HCT116 (cell line): ENCODE data around the gene GRM4. TPM values are rescaled to one million over a fixed set of nuclear protein-coding genes. Genes with fewer than 3 reads are reported as not detected.

Source experiments
- ATAC-seq: fragments of 200-7000 bp; cut with Tn5 transposase; 2 replicates; pipeline ENCODE4 v1.9.1; 2020; ENCODE audit warnings: mild to moderate bottlenecking, moderate library complexity
- BruUV-seq: library from RNA; stranded (reverse); fragments of 400-500 nt; replicated peaks from 2 replicates; lab custom pipeline; 2021; lab: Mats Ljungman, UMichigan
- CTCF ChIA-PET: fragments of 300-600 bp; sonication (Branson Sonifier 250); formaldehyde crosslinking; loops from one replicate; lab custom pipeline; 2021; ENCODE audit warnings: antibody characterized with exemption; lab: Charles Lee
- POLR2A ChIA-PET: fragments of 300-600, 350-600 bp; sonication (Branson Sonifier 250); formaldehyde crosslinking; loops from one replicate; lab custom pipeline; 2021; ENCODE audit warnings: antibody characterized with exemption; lab: Charles Lee
- RAD21 ChIA-PET, 2 experiments: fragments of 300-600 bp; sonication (Branson Sonifier 250); formaldehyde crosslinking; loops; one replicate each; lab custom pipeline; 2023; ENCODE audit warnings: low total read pairs in 2 of 2; ENCODE audit not compliant: uncharacterized antibody in 2 of 2, unreplicated experiment in 2 of 2, low non-redundant PET in 1 of 2; lab: Charles Lee
- DNase-seq: peaks from one replicate; pipeline ENCODE4 v3.0.0-alpha.2; 2010; ENCODE audit warnings: low read depth, low spot score
- H2AFZ ChIP-seq: fragments of 200-600 bp; shearing (Covaris generic), sonication (generic); 2 replicates; pipeline ENCODE4 v1.6.1; 2017; ENCODE audit warnings: low read depth, mixed run types, mixed read lengths, antibody characterized with exemption, low read length; ENCODE audit not compliant: poor library complexity, severe bottlenecking
- H3K27ac ChIP-seq: 2 replicates; pipeline ENCODE4 v1.5.1; 2012; ENCODE audit warnings: low read depth, low read length
- H3K27me3 ChIP-seq: fragments of 200-600 bp; sonication (generic); 2 replicates; pipeline ENCODE4 v1.6.1; 2016; ENCODE audit warnings: mixed run types, low read length, mixed read lengths; ENCODE audit not compliant: insufficient read depth
- H3K36me3 ChIP-seq, 2 experiments: fragments of 200-500 bp in 1 of 2; fragments of 200-600 bp in 1 of 2; sonication (Bioruptor generic) in 1 of 2; sonication (generic) in 1 of 2; 2 replicates each; pipeline versions ENCODE4 v1.5.1 to v1.6.1; 2014 to 2016; ENCODE audit warnings: low read length in 2 of 2, inconsistent platforms in 1 of 2, mixed read lengths in 1 of 2, mixed run types in 1 of 2; ENCODE audit not compliant: insufficient read depth in 2 of 2, control insufficient read depth in 1 of 2
- H3K4me1 ChIP-seq, 2 experiments: fragments of 200-600 bp in 1 of 2; sonication (generic) in 1 of 2; 2 replicates each; pipeline versions ENCODE4 v1.5.1 to v1.6.1; 2012 to 2017; ENCODE audit warnings: low read length in 2 of 2, inconsistent platforms in 1 of 2, mild to moderate bottlenecking in 1 of 2, mixed read lengths in 1 of 2, mixed run types in 1 of 2, moderate library complexity in 1 of 2; ENCODE audit not compliant: insufficient read depth in 2 of 2, control insufficient read depth in 1 of 2
- H3K4me2 ChIP-seq: fragments of 200-600 bp; sonication (generic); 2 replicates; pipeline ENCODE4 v1.6.1; 2017; ENCODE audit warnings: mixed run types, low read length, mixed read lengths
- H3K4me3 ChIP-seq, 2 experiments: fragments of 200-600 bp in 1 of 2; sonication (generic) in 1 of 2; replicated peaks in 1 of 2; 2 replicates each; pipeline ENCODE4 v1.5.1; 2011 to 2016; ENCODE audit warnings: low read length in 2 of 2, control low read depth in 1 of 2, low read depth in 1 of 2, mild to moderate bottlenecking in 1 of 2, mixed read lengths in 1 of 2, mixed run types in 1 of 2
- H3K79me2 ChIP-seq: fragments of 200-600 bp; sonication (generic); 2 replicates; pipeline ENCODE4 v1.6.1; 2017; ENCODE audit warnings: mild to moderate bottlenecking, mixed run types, low read length, moderate library complexity, mixed read lengths; ENCODE audit not compliant: insufficient read depth
- H3K9ac ChIP-seq: fragments of 200-600 bp; sonication (generic); 2 replicates; pipeline ENCODE4 v1.6.1; 2016; ENCODE audit warnings: low read length, mixed read lengths
- H3K9me2 ChIP-seq: fragments of 200-600 bp; sonication (generic), shearing (Covaris generic); 2 replicates; pipeline ENCODE4 v1.6.1; 2017; ENCODE audit warnings: mixed run types, mild to moderate bottlenecking, moderate library complexity; ENCODE audit not compliant: insufficient read depth
- H3K9me3 ChIP-seq, 2 experiments: fragments of 200-500 bp in 1 of 2; fragments of 200-600 bp in 1 of 2; sonication (Bioruptor generic) in 1 of 2; sonication (generic) in 1 of 2; 2 replicates each; pipeline ENCODE4 v1.6.1; 2014 to 2017; ENCODE audit warnings: low read length in 2 of 2, mixed read lengths in 2 of 2, inconsistent platforms in 1 of 2, low read depth in 1 of 2, mild to moderate bottlenecking in 1 of 2, mixed run types in 1 of 2, moderate library complexity in 1 of 2; ENCODE audit not compliant: control insufficient read depth in 1 of 2, insufficient read depth in 1 of 2
- H4K20me1 ChIP-seq: fragments of 200-600 bp; sonication (generic), shearing (Covaris generic); 2 replicates; pipeline ENCODE4 v1.6.1; 2017; ENCODE audit warnings: mixed run types, mild to moderate bottlenecking, moderate library complexity; ENCODE audit not compliant: insufficient read depth
- ELF1 ChIP-seq: IDR thresholded peaks from 2 replicates; pipeline ENCODE4 v1.6.1; 2012; ENCODE audit warnings: low read depth, borderline replicate concordance
- EZH2phosphoT487 ChIP-seq: fragments of 200-600 bp; IDR thresholded peaks from 2 replicates; pipeline ENCODE4 v1.6.1; 2018; ENCODE audit warnings: antibody characterized with exemption, borderline replicate concordance
- POLR2A ChIP-seq: IDR thresholded peaks from 2 replicates; pipeline ENCODE4 v1.7.0; 2011; ENCODE audit warnings: borderline replicate concordance; ENCODE audit not compliant: insufficient read depth, insufficient read length; ENCODE audit errors: extremely low read depth
- SP1 ChIP-seq: IDR thresholded peaks from 2 replicates; pipeline ENCODE4 v1.6.1; 2012; ENCODE audit warnings: low read depth
- SRF ChIP-seq: IDR thresholded peaks from 2 replicates; pipeline ENCODE4 v1.6.1; 2012; ENCODE audit warnings: low read depth
- TCF7L2 ChIP-seq: IDR thresholded peaks from 2 replicates; pipeline ENCODE4 v1.7.0; 2011; ENCODE audit warnings: borderline replicate concordance, inconsistent platforms; ENCODE audit not compliant: insufficient read depth, insufficient read length; ENCODE audit errors: extremely low read depth
- ZNF274 ChIP-seq: fragments of 200-500 bp; sonication (Bioruptor generic); IDR thresholded peaks from 2 replicates; pipeline ENCODE4 v1.6.1; 2014; ENCODE audit warnings: mild to moderate bottlenecking, low read depth, low read length, inconsistent platforms
- intact Hi-C: fragments of 100-400 bp; cut with micrococcal nuclease; formaldehyde crosslinking; loops from 2 replicates; pipeline ENCODE4 v1.10.0; 2022
- total RNA-seq: library from RNA; stranded (reverse); gene quantifications from one replicate; pipeline ENCODE4 v1.2.1, GENCODE V29; 2021; ENCODE audit not compliant: unreplicated experiment
- TF ChIP-seq, protein P1 (sequence below), 3 experiments: fragments of 200-600 bp in 1 of 3; sonication (generic) in 1 of 3; IDR thresholded peaks in 2 of 3; conservative IDR thresholded peaks in 1 of 3; 2 replicates each; pipeline ENCODE4 v1.5.1; 2012 to 2017; ENCODE audit warnings: low read depth in 2 of 3, low read length in 2 of 3, antibody characterized with exemption in 1 of 3, borderline replicate concordance in 1 of 3, control low read depth in 1 of 3, mild to moderate bottlenecking in 1 of 3, mixed read lengths in 1 of 3, mixed run types in 1 of 3, moderate library complexity in 1 of 3; ENCODE audit not compliant: insufficient read depth in 1 of 3
- TF ChIP-seq, protein P2 (sequence below): IDR thresholded peaks from 2 replicates; pipeline ENCODE4 v1.6.1; 2012
- TF ChIP-seq, protein P3 (sequence below): IDR thresholded peaks from 2 replicates; pipeline ENCODE4 v1.6.1; 2012; ENCODE audit warnings: low read depth

Gene GRM4
- total RNA-seq, 1 experiment from 2014 or later, result 2.6 TPM

DNA sequence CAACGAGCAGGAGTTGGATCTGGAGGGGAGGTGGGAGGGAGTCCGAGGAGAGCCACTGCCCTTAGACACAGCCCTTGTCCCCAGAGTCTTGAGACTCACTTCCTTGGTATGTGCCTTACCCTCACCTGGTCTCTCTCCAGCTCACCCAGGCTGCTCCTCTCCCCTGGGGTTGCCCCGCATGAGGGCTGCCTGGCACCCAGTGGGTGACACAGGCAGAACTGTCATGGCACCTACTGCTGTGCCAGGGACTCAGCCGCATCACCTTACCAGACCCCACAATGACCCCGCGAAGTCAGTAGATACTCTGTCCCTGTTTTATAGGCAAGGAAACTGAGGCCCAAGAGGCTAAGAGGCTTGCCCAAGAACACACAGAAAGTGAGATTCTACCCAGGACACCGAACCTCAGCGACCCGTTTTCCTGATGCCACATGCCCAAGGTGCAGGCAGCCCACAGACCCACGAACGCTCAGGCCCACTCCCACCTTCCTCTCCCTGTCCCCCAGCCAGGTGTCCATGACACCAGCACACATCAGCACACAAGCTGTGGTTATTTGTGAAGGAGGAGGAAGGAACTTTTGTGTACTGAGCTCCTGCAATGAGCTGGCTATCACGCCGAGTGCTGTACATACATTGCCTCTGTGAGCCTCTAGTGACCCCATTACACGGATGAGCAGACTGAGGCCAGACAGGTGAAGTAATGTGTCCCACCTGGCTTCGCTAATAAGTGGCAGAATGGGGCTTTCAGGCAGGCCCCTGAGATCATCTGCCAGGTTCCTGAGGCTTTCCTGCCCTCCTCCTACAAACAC is 168.1 kb downstream of the GRM4 start:
- TF ChIP-seq, protein P1, sequence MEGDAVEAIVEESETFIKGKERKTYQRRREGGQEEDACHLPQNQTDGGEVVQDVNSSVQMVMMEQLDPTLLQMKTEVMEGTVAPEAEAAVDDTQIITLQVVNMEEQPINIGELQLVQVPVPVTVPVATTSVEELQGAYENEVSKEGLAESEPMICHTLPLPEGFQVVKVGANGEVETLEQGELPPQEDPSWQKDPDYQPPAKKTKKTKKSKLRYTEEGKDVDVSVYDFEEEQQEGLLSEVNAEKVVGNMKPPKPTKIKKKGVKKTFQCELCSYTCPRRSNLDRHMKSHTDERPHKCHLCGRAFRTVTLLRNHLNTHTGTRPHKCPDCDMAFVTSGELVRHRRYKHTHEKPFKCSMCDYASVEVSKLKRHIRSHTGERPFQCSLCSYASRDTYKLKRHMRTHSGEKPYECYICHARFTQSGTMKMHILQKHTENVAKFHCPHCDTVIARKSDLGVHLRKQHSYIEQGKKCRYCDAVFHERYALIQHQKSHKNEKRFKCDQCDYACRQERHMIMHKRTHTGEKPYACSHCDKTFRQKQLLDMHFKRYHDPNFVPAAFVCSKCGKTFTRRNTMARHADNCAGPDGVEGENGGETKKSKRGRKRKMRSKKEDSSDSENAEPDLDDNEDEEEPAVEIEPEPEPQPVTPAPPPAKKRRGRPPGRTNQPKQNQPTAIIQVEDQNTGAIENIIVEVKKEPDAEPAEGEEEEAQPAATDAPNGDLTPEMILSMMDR (IDR thresholded peaks at IDR 0.05 in 2 of 3, conservative IDR thresholded peaks at IDR 0.05 in 1 of 3; ENCODE audit: borderline replicate concordance in 1 of 3, insufficient read depth in 1 of 3, low read depth in 2 of 3, low read length in 2 of 3), result no peak
- TF ChIP-seq ELF1 (no peak), TCF7L2 (no peak), EZH2phosphoT487 (no peak), POLR2A (no peak), SP1 (no peak), SRF (no peak), ZNF274 (no peak)
- TF ChIP-seq, protein P2, sequence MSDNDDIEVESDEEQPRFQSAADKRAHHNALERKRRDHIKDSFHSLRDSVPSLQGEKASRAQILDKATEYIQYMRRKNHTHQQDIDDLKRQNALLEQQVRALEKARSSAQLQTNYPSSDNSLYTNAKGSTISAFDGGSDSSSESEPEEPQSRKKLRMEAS, result no peak
- TF ChIP-seq, protein P3, sequence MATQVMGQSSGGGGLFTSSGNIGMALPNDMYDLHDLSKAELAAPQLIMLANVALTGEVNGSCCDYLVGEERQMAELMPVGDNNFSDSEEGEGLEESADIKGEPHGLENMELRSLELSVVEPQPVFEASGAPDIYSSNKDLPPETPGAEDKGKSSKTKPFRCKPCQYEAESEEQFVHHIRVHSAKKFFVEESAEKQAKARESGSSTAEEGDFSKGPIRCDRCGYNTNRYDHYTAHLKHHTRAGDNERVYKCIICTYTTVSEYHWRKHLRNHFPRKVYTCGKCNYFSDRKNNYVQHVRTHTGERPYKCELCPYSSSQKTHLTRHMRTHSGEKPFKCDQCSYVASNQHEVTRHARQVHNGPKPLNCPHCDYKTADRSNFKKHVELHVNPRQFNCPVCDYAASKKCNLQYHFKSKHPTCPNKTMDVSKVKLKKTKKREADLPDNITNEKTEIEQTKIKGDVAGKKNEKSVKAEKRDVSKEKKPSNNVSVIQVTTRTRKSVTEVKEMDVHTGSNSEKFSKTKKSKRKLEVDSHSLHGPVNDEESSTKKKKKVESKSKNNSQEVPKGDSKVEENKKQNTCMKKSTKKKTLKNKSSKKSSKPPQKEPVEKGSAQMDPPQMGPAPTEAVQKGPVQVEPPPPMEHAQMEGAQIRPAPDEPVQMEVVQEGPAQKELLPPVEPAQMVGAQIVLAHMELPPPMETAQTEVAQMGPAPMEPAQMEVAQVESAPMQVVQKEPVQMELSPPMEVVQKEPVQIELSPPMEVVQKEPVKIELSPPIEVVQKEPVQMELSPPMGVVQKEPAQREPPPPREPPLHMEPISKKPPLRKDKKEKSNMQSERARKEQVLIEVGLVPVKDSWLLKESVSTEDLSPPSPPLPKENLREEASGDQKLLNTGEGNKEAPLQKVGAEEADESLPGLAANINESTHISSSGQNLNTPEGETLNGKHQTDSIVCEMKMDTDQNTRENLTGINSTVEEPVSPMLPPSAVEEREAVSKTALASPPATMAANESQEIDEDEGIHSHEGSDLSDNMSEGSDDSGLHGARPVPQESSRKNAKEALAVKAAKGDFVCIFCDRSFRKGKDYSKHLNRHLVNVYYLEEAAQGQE, result no peak
- H3K9me2 ChIP-seq, result no peaks in the 10 kb centered on the region
- H3K4me1 ChIP-seq, result peaks cover 4 to 7% of the 10 kb centered on the region in 2 experiments; a peak in 3 of 4 replicates
- H3K27me3 ChIP-seq, result no peaks in the 10 kb centered on the region
- no TSS peak for BruUV-seq
- no peak overlapping the region for H3K4me3 ChIP-seq
- DNase-seq (no peak), ATAC-seq (no peak)
- ChIA-PET POLR2A (no interaction called here), CTCF (interaction anchor here (1.4 kb wide), 1 partner anchor 10 kb away, joined by 5 read pairs; no protein-coding TSS in a partner anchor), RAD21 (no interaction called here)
- H3K36me3 ChIP-seq, result no peaks in the 10 kb centered on the region
- no peaks in the 10 kb centered on the region for H3K9me3 ChIP-seq
- H2AFZ ChIP-seq, result no peak overlapping the region
- no peak overlapping the region for H3K4me2 ChIP-seq
- intact Hi-C loops, result no loop called here
- no peak overlapping the region for H3K9ac ChIP-seq
- no peak overlapping the region for H3K27ac ChIP-seq
- no peaks in the 10 kb centered on the region for H4K20me1 ChIP-seq
- H3K79me2 ChIP-seq, result no peaks in the 10 kb centered on the region
